H1 (cell line): ENCODE data around the gene RDH14. TPM values are rescaled to one million over a fixed set of nuclear protein-coding genes. Genes with fewer than 3 reads are reported as not detected.

ENCODE experiments used
- CTCF ChIA-PET: fragments of 300-600 bp; sonication (Branson Sonifier 250); formaldehyde crosslinking; loops from one replicate; lab custom pipeline; 2021; ENCODE audit not compliant: partially characterized antibody; lab: Charles Lee
- POLR2A ChIA-PET: fragments of 300-600 bp; sonication (Branson Sonifier 250); formaldehyde crosslinking; loops from one replicate; lab custom pipeline; 2021; ENCODE audit warnings: inconsistent platforms; ENCODE audit not compliant: partially characterized antibody; lab: Charles Lee
- DNase-seq, 2 experiments: peaks; one replicate each; pipeline versions ENCODE4 v3.0.0 to v3.0.0-alpha.2; 2010 to 2022; ENCODE audit warnings: low spot score in 2 of 2, low read depth in 1 of 2, mixed read lengths in 1 of 2
- FAIRE-seq: peaks from 2 replicates; lab custom pipeline; 2011; peaks lifted over from hg19 to GRCh38; lab: Jason Lieb, UNC
- H2AFZ ChIP-seq: 2 replicates; pipeline ENCODE4 v1.8.1; 2012; ENCODE audit warnings: low read length, inconsistent platforms
- H2AK5ac ChIP-seq: 2 replicates; pipeline ENCODE4 v1.6.1; 2013; ENCODE audit warnings: low read depth, low read length
- H2BK120ac ChIP-seq: replicated peaks from 2 replicates; pipeline ENCODE3; 2013; ENCODE audit warnings: low read depth, low read length, inconsistent platforms
- H2BK12ac ChIP-seq: 2 replicates; pipeline ENCODE4 v1.6.1; 2013; ENCODE audit warnings: low read depth, low read length
- H2BK15ac ChIP-seq: 2 replicates; pipeline ENCODE4 v1.6.1; 2013; ENCODE audit warnings: low read length
- H2BK20ac ChIP-seq: 2 replicates; pipeline ENCODE4 v1.6.1; 2013; ENCODE audit warnings: low read length
- H2BK5ac ChIP-seq: 2 replicates; pipeline ENCODE4 v1.6.1; 2013; ENCODE audit warnings: low read depth, low read length
- H3K14ac ChIP-seq: 2 replicates; pipeline ENCODE4 v1.6.1; 2013; ENCODE audit warnings: inconsistent platforms; ENCODE audit not compliant: insufficient read length
- H3K18ac ChIP-seq: 2 replicates; pipeline ENCODE4 v1.6.1; 2013; ENCODE audit warnings: low read length; ENCODE audit errors: extremely low read depth
- H3K23ac ChIP-seq: 2 replicates; pipeline ENCODE4 v1.6.1; 2013; ENCODE audit warnings: inconsistent platforms; ENCODE audit not compliant: insufficient read length
- H3K23me2 ChIP-seq: 2 replicates; pipeline ENCODE4 v1.6.1; 2013; ENCODE audit warnings: low read depth, low read length
- H3K27ac ChIP-seq: 2 replicates; pipeline ENCODE4 v1.6.1; 2011; ENCODE audit warnings: low read depth, low read length, inconsistent platforms
- H3K27me3 ChIP-seq, 4 experiments: replicated peaks in 1 of 4; 1 replicate in 1 of 4; 2 replicates in 3 of 4; pipeline versions ENCODE4 v1.6.1 to v1.8.1; 2011 to 2013; ENCODE audit warnings: low read length in 3 of 4, mild to moderate bottlenecking in 3 of 4, inconsistent platforms in 2 of 4, mixed read lengths in 2 of 4, moderate library complexity in 1 of 4; ENCODE audit not compliant: control insufficient read depth in 3 of 4, insufficient read depth in 3 of 4; ENCODE audit errors: extremely low read depth in 1 of 4
- H3K36me3 ChIP-seq, 4 experiments: 2 replicates each; pipeline versions ENCODE4 v1.6.1 to v1.8.1; 2011 to 2013; ENCODE audit warnings: mild to moderate bottlenecking in 4 of 4, low read length in 3 of 4, moderate library complexity in 2 of 4, control low read depth in 1 of 4, inconsistent platforms in 1 of 4; ENCODE audit not compliant: insufficient read depth in 4 of 4, control insufficient read depth in 2 of 4
- H3K4ac ChIP-seq: replicated peaks from 2 replicates; pipeline ENCODE3; 2013; ENCODE audit warnings: low read length, low read depth, mixed read lengths, inconsistent platforms; ENCODE audit not compliant: insufficient read length
- H3K4me1 ChIP-seq, 4 experiments: replicated peaks in 1 of 4; 1 replicate in 1 of 4; 2 replicates in 3 of 4; pipeline versions ENCODE4 v1.6.1 to v1.8.1; 2011 to 2013; ENCODE audit warnings: low read length in 3 of 4, inconsistent platforms in 2 of 4, mixed read lengths in 1 of 4; ENCODE audit not compliant: insufficient read depth in 4 of 4, control insufficient read depth in 3 of 4
- H3K4me2 ChIP-seq, 2 experiments: 2 replicates each; pipeline versions ENCODE4 v1.6.1 to v1.8.1; 2011 to 2013; ENCODE audit warnings: low read depth in 2 of 2, low read length in 2 of 2, control low read depth in 1 of 2, inconsistent platforms in 1 of 2, mild to moderate bottlenecking in 1 of 2; ENCODE audit not compliant: insufficient read depth in 1 of 2
- H3K4me3 ChIP-seq, 4 experiments: fragments of 200-600, 300-600 bp in 1 of 4; sonication (generic), shearing (Covaris generic), sonication (Bioruptor Twin) in 1 of 4; 2 replicates each; pipeline versions ENCODE4 v1.5.1 to v1.8.1; 2011 to 2016; ENCODE audit warnings: low read length in 4 of 4, low read depth in 3 of 4, control low read depth in 2 of 4, inconsistent platforms in 2 of 4, mild to moderate bottlenecking in 2 of 4, mixed read lengths in 1 of 4, moderate library complexity in 1 of 4; ENCODE audit not compliant: insufficient read depth in 2 of 4; ENCODE audit errors: extremely low read depth in 1 of 4
- H3K56ac ChIP-seq: replicated peaks from 2 replicates; pipeline ENCODE3; 2013; ENCODE audit warnings: low read depth, mild to moderate bottlenecking, mixed read lengths, low read length, inconsistent platforms; ENCODE audit not compliant: insufficient read length
- H3K79me1 ChIP-seq: 2 replicates; pipeline ENCODE4 v1.6.1; 2013; ENCODE audit warnings: low read depth, low read length, control low read depth
- H3K79me2 ChIP-seq, 2 experiments: 2 replicates each; pipeline versions ENCODE4 v1.6.1 to v1.8.1; 2012 to 2013; ENCODE audit warnings: low read length in 2 of 2, mild to moderate bottlenecking in 2 of 2, inconsistent platforms in 1 of 2; ENCODE audit not compliant: insufficient read depth in 2 of 2, control insufficient read depth in 1 of 2
- H3K9ac ChIP-seq, 4 experiments: replicated peaks in 1 of 4; 1 replicate in 1 of 4; 2 replicates in 3 of 4; pipeline versions ENCODE4 v1.6.1 to v1.8.1; 2011 to 2013; ENCODE audit warnings: low read depth in 3 of 4, low read length in 3 of 4, control low read depth in 2 of 4, mild to moderate bottlenecking in 2 of 4, moderate library complexity in 2 of 4, inconsistent platforms in 1 of 4; ENCODE audit errors: extremely low read depth in 1 of 4
- H3K9me3 ChIP-seq, 2 experiments: 2 replicates each; pipeline versions ENCODE4 v1.6.1 to v1.8.1; 2012 to 2013; ENCODE audit warnings: mild to moderate bottlenecking in 2 of 2, moderate library complexity in 2 of 2, control low read depth in 1 of 2, inconsistent platforms in 1 of 2, low read depth in 1 of 2, low read length in 1 of 2, mixed read lengths in 1 of 2; ENCODE audit not compliant: insufficient read depth in 2 of 2
- H4K20me1 ChIP-seq, 2 experiments: replicated peaks in 1 of 2; 2 replicates each; pipeline versions ENCODE3 to v1.8.1; 2011 to 2013; ENCODE audit warnings: inconsistent platforms in 2 of 2, low read length in 2 of 2, mild to moderate bottlenecking in 1 of 2; ENCODE audit not compliant: insufficient read depth in 2 of 2, control insufficient read depth in 1 of 2
- H4K5ac ChIP-seq: 2 replicates; pipeline ENCODE4 v1.6.1; 2013; ENCODE audit warnings: low read length, low read depth, mixed read lengths, inconsistent platforms; ENCODE audit not compliant: insufficient read length
- H4K8ac ChIP-seq: 2 replicates; pipeline ENCODE4 v1.8.0; 2013; ENCODE audit warnings: mild to moderate bottlenecking, moderate library complexity, low read length, inconsistent platforms; ENCODE audit not compliant: insufficient read depth; ENCODE audit errors: extremely low read depth
- H4K91ac ChIP-seq: replicated peaks from 2 replicates; pipeline ENCODE3; 2013; ENCODE audit warnings: low read length, mixed read lengths, inconsistent platforms; ENCODE audit not compliant: insufficient read length
- BCL11A ChIP-seq, 2 experiments: IDR thresholded peaks; one replicate each; pipeline ENCODE4 v1.6.1; 2011; ENCODE audit warnings: low read depth in 2 of 2, low read length in 2 of 2, mild to moderate bottlenecking in 2 of 2
- CEBPB ChIP-seq: IDR thresholded peaks from 2 replicates; pipeline ENCODE4 v1.6.1; 2012; ENCODE audit warnings: low read depth, low read length
- EGR1 ChIP-seq: IDR thresholded peaks from 2 replicates; pipeline ENCODE4 v1.6.1; 2011; ENCODE audit warnings: low read depth, low read length, borderline replicate concordance
- EP300 ChIP-seq, 2 experiments: IDR thresholded peaks; 1 replicate in 1 of 2; 2 replicates in 1 of 2; pipeline ENCODE4 v1.6.1; 2011 to 2012; ENCODE audit warnings: low read depth in 2 of 2, low read length in 2 of 2, mild to moderate bottlenecking in 2 of 2, borderline replicate concordance in 1 of 2, inconsistent platforms in 1 of 2, moderate library complexity in 1 of 2
- GABPA ChIP-seq: IDR thresholded peaks from 2 replicates; pipeline ENCODE4 v1.6.1; 2011; ENCODE audit warnings: mild to moderate bottlenecking, low read length, moderate library complexity, borderline replicate concordance; ENCODE audit not compliant: insufficient read depth
- GTF2F1 ChIP-seq: IDR thresholded peaks from 2 replicates; pipeline ENCODE4 v1.6.1; 2012; ENCODE audit warnings: low read depth, low read length, improper control_type of control experiment, borderline replicate concordance
- JUND ChIP-seq: IDR thresholded peaks from 2 replicates; pipeline ENCODE4 v1.6.1; 2011; ENCODE audit warnings: mild to moderate bottlenecking, improper control_type of control experiment, low read length
- MAX ChIP-seq: IDR thresholded peaks from 2 replicates; pipeline ENCODE4 v1.6.1; 2012; ENCODE audit warnings: inconsistent platforms
- NANOG ChIP-seq: IDR thresholded peaks from 2 replicates; pipeline ENCODE4 v1.6.1; 2011; ENCODE audit warnings: low read length, low read depth, mild to moderate bottlenecking, inconsistent platforms; ENCODE audit not compliant: insufficient read depth, poor library complexity, severe bottlenecking
- RBBP5 ChIP-seq: IDR thresholded peaks from 2 replicates; pipeline ENCODE4 v1.7.1; 2012; ENCODE audit warnings: low read depth, mild to moderate bottlenecking, inconsistent platforms, low read length, moderate library complexity, borderline replicate concordance
- SIN3A ChIP-seq, 2 experiments: IDR thresholded peaks in 1 of 2; conservative IDR thresholded peaks in 1 of 2; 2 replicates each; pipeline ENCODE4 v1.6.1; 2011 to 2012; ENCODE audit warnings: low read length in 2 of 2, improper control_type of control experiment in 1 of 2, low read depth in 1 of 2, mild to moderate bottlenecking in 1 of 2
- SP4 ChIP-seq: IDR thresholded peaks from 2 replicates; pipeline ENCODE4 v1.6.1; 2012; ENCODE audit warnings: low read length, inconsistent platforms
- TAF1 ChIP-seq: IDR thresholded peaks from 2 replicates; pipeline ENCODE4 v1.6.1; 2011; ENCODE audit warnings: mild to moderate bottlenecking, low read depth, low read length
- TEAD4 ChIP-seq: IDR thresholded peaks from 2 replicates; pipeline ENCODE4 v1.6.1; 2012; ENCODE audit warnings: low read depth, low read length, inconsistent platforms, mixed read lengths
- YY1 ChIP-seq: IDR thresholded peaks from 2 replicates; pipeline ENCODE4 v1.6.1; 2011; ENCODE audit warnings: low read depth, mild to moderate bottlenecking, low read length
- WGBS, 2 experiments: shearing (Covaris generic) in 1 of 2; methylation state at CpG; one replicate each; pipeline versions ENCODE4 v1.1.6 to v1.1.7; 2013 to 2015; ENCODE audit warnings: low lambda C conversion rate in 2 of 2, mixed read lengths in 2 of 2, inconsistent platforms in 1 of 2, low coverage in 1 of 2, missing lambda C conversion rate in 1 of 2; ENCODE audit not compliant: insufficient replicate concordance in 2 of 2, insufficient coverage in 1 of 2, insufficient read length in 1 of 2; ENCODE audit errors: extremely low coverage in 1 of 2, missing lambda C conversion rate in 1 of 2; 5-methylcytosine and 5-hydroxymethylcytosine counted together
- polyA plus RNA-seq, 7 experiments: library from polyadenylated mRNA; depleted of rRNA in 3 of 7; stranded (reverse) in 5 of 7; unstranded in 2 of 7; fragments of >200 nt in 5 of 7; fragments of 200-250 nt in 2 of 7; gene quantifications; 1 replicate in 5 of 7; 2 replicates in 1 of 7; 4 replicates in 1 of 7; pipeline versions ENCODE4 v1.2.1 to v1.2.3, GENCODE V29; 2011 to 2013; ENCODE audit warnings: missing spikeins in 2 of 7, mixed read lengths in 2 of 7
- total RNA-seq: library from RNA; stranded (reverse); fragmentation: NEBNext Ultra II Directional; extraction: Animal tissue kit (Norgen Biotek cat#: 25700); gene quantifications from 2 replicates; pipeline ENCODE4 v1.2.1, GENCODE V29; 2021

The RDH14 gene
- total and polyA plus RNA-seq, 2 of the 8 experiments (the other 6 are each of a cell fraction or from before 2014, with no cell fraction given): 14.7 to 23.6 TPM

- ChIA-PET POLR2A (no interaction called here), CTCF (no interaction called here)
- Histone ChIP-seq H3K27me3 (no peaks in the 10 kb centered on the region), H3K4me2 (no peak overlapping the region), H2BK120ac (no peak overlapping the region), H4K91ac (no peak overlapping the region), H3K23me2 (no peaks in the 10 kb centered on the region), H2BK20ac (0 out of 2 replicates have a peak overlapping the region, but pooled peaks have one; percentile 40), H2BK5ac (no peak overlapping the region), H3K79me2 (no peaks in the 10 kb centered on the region), H3K27ac (no peak overlapping the region), H3K56ac (no peak overlapping the region), H4K20me1 (no peaks in the 10 kb centered on the region), H3K4me3 (no peak overlapping the region), H3K14ac (no peak overlapping the region), H3K36me3 (no peaks in the 10 kb centered on the region), H3K4me1 (peaks cover 0 to 5% (median 1%) of the 10 kb centered on the region in 4 experiments; a peak in 4 of 7 replicates), H3K9me3 (no peaks in the 10 kb centered on the region), H3K79me1 (no peaks in the 10 kb centered on the region), H2AFZ (no peak overlapping the region), H3K4ac (no peak overlapping the region), H4K5ac (no peak overlapping the region), H3K23ac (no peak overlapping the region), H2BK12ac (no peak overlapping the region), H2BK15ac (no peak overlapping the region), H3K18ac (no peak overlapping the region), H3K9ac (no peak overlapping the region), H4K8ac (no peak overlapping the region), H2AK5ac (no peak overlapping the region)
- WGBS, 2 experiments: 90% methylated on average over 4 of the region's 4 CpGs; no CpG with 5 or more reads in 1 of the 2 experiments
- FAIRE-seq (no peak), DNase-seq (no peak)
- no peak for TF ChIP-seq SP4
- TF ChIP-seq MAX: no peak
- no peak for TF ChIP-seq GTF2F1
- TF ChIP-seq SIN3A (conservative IDR thresholded peaks at IDR 0.05 in 1 of 2, IDR thresholded peaks at IDR 0.05 in 1 of 2; ENCODE audit: low read depth in 1 of 2, low read length in 2 of 2): no peak
- no peak for TF ChIP-seq EGR1
- TF ChIP-seq YY1: no peak
- no peak for TF ChIP-seq RBBP5
- TF ChIP-seq NANOG: no peak
- TF ChIP-seq EP300 (IDR thresholded peaks at IDR 0.05; ENCODE audit: borderline replicate concordance in 1 of 2, low read depth in 2 of 2, low read length in 2 of 2): no peak
- no peak for TF ChIP-seq TEAD4
- TF ChIP-seq JUND: no peak
- no peak for TF ChIP-seq TAF1
- no peak for TF ChIP-seq BCL11A (IDR thresholded peaks at IDR 0.05; ENCODE audit: low read depth in 2 of 2, low read length in 2 of 2)
- no peak for TF ChIP-seq CEBPB
- TF ChIP-seq GABPA: no peak
Observed at GRCh38 chr2:18545384-18545783, 15.1 kb downstream of the RDH14 start.
